Lower leg skin (tissue), 4 donors: Measurements from ENCODE around the gene KRT83. TPM values are rescaled to one million over a fixed set of nuclear protein-coding genes. Genes with fewer than 3 reads are reported as not detected.

Source experiments
- DNase-seq, 2 donors: peaks; one replicate each; pipeline ENCODE4 v3.0.0-alpha.2; 2019; ENCODE audit warnings: low spot score in 2 of 2
- H3K4me3 ChIP-seq: fragments of 200-600 bp; sonication (generic); 2 replicates; pipeline ENCODE4 v1.5.1; 2017; ENCODE audit warnings: mild to moderate bottlenecking, low read depth; ENCODE audit not compliant: poor library complexity, severe bottlenecking
- POLR2A ChIP-seq, 2 donors: fragments of 450-650 bp; IDR thresholded peaks; one replicate each; pipeline ENCODE4 v1.6.1; 2016 to 2017; ENCODE audit warnings: antibody characterized with exemption in 2 of 2, mild to moderate bottlenecking in 1 of 2, moderate library complexity in 1 of 2
- WGBS, 2 donors: methylation state at CpG; one replicate each; pipeline ENCODE4 v1.1.5; 2018; 5-methylcytosine and 5-hydroxymethylcytosine counted together
- intact Hi-C: fragments of 100-400 bp; cut with DNase I; formaldehyde crosslinking; loops from one replicate; pipeline ENCODE4 v1.15.0; 2023; ENCODE audit warnings: low total_unique reads
- total RNA-seq, 4 donors: library from RNA; depleted of rRNA; stranded (reverse); fragments of >200 nt; gene quantifications; one replicate each; pipeline ENCODE4 v1.1.0, GENCODE V29; 2016
- TF ChIP-seq, protein P1 (sequence below), 3 donors: fragments of 450-650 bp; IDR thresholded peaks; one replicate each; pipeline ENCODE4 v1.5.1; 2016; ENCODE audit warnings: antibody characterized with exemption in 3 of 3, mild to moderate bottlenecking in 3 of 3, moderate library complexity in 2 of 3

KRT83 gene
- total RNA-seq, 4 donors from 2014 or later: 2.1 to 34.7 TPM; not detected in 2

DNA sequence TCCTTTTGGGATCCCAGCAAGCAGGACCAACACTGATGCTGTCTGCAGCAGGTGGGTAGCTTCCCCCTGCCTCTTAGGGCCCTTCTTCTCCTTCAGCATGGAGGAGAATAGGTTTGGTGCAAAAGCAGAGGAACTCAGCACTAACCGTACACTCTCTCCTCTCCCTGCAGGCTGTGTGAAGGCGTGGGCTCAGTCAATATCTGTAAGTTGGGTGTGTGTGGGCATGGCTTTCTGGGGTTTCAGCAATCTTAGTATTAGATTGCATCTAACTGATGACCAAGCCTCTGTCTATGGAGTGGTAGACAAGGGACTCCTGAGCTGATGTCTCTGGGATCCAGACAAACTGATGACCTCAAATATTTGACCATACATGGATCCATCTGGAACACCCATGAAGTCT lies 31.8 kb upstream of the KRT83 start:
- no peak overlapping the region for H3K4me3 ChIP-seq
- no peak for TF ChIP-seq POLR2A (IDR thresholded peaks at IDR 0.05)
- TF ChIP-seq, protein P1, sequence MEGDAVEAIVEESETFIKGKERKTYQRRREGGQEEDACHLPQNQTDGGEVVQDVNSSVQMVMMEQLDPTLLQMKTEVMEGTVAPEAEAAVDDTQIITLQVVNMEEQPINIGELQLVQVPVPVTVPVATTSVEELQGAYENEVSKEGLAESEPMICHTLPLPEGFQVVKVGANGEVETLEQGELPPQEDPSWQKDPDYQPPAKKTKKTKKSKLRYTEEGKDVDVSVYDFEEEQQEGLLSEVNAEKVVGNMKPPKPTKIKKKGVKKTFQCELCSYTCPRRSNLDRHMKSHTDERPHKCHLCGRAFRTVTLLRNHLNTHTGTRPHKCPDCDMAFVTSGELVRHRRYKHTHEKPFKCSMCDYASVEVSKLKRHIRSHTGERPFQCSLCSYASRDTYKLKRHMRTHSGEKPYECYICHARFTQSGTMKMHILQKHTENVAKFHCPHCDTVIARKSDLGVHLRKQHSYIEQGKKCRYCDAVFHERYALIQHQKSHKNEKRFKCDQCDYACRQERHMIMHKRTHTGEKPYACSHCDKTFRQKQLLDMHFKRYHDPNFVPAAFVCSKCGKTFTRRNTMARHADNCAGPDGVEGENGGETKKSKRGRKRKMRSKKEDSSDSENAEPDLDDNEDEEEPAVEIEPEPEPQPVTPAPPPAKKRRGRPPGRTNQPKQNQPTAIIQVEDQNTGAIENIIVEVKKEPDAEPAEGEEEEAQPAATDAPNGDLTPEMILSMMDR (IDR thresholded peaks at IDR 0.05): no peak
- WGBS, 2 donors: 88 to 97% methylated on average over 2 of the region's 2 CpGs
- DNase-seq: peak in 1 of 2 donors; percentile 37
- intact Hi-C loops: no loop called here

DNA sequence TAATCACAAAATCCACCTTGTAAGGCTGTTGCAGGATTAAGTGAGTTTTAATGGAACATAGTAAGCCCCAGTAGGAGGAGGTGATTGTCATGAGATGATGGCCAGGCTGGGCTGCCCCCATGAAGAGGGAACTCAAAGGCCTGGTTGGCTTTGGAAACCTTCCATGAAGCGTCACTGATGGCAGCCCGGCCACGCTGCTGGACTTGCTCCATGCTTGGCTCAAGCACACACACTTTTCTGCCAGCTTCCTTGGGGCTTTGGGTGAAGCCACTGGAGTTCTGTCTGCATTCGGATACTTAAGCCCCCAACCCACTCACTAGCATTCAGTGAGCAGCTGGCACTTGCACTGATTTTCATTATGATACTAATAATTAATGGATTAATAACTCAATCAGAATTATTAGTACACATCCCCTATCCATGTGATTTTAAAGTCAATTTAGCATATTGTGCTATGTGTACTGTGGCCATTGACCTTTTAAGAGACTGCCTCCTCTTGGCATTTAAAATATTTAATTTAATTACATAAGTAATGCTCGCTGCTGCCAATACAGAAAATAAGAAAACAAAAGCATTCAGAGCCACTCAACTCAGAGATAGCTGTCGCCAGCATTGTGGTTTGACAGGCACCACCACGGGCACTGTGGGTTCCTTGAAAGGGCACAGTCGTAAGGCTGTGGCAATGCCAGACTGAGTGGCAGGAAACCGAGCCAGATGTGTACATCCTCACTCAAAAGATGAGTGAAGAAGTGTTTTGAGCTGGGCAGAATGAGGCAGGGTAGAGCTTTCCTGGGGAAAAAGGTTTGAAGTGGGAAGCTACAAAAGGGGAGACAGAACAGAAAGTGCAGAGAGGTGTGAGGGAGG lies 30.2 kb upstream of the KRT83 start:
- peak in 1 of 2 donors; percentile 84 for DNase-seq
- 38 to 41% methylated on average over 9 of the region's 9 CpGs for WGBS, 2 donors
- TF ChIP-seq, protein P1 (IDR thresholded peaks at IDR 0.05): no peak
- no peak for TF ChIP-seq POLR2A (IDR thresholded peaks at IDR 0.05)
- no peak overlapping the region for H3K4me3 ChIP-seq
- intact Hi-C loops: no loop called here

DNA sequence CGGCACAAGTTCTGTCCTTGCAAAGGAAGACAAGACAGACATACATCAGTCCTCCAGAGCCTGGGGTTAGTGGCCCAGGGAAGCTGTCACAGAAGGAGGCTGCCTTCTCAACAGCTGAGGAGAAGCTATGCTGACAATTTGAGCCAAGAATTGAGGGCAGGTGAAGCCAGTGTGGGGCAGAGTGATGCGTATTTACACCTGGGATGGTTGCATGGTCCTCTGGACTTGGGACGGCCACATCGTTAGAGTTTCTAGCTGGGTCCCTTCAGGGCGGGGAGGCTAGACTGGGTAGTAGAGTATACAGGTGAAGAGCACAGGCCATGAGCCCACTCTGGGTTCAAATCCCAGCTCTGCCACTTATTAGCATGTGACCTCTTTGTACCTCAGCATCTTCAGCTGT lies 29.6 kb upstream of the KRT83 start:
- TF ChIP-seq POLR2A (IDR thresholded peaks at IDR 0.05): no peak
- TF ChIP-seq, protein P1 (IDR thresholded peaks at IDR 0.05): no peak
- 90 to 94% methylated on average over 5 of the region's 5 CpGs for WGBS, 2 donors
- no peak overlapping the region for H3K4me3 ChIP-seq
- intact Hi-C loops: no loop called here
- DNase-seq: peak in 1 of 2 donors; percentile 75

DNA sequence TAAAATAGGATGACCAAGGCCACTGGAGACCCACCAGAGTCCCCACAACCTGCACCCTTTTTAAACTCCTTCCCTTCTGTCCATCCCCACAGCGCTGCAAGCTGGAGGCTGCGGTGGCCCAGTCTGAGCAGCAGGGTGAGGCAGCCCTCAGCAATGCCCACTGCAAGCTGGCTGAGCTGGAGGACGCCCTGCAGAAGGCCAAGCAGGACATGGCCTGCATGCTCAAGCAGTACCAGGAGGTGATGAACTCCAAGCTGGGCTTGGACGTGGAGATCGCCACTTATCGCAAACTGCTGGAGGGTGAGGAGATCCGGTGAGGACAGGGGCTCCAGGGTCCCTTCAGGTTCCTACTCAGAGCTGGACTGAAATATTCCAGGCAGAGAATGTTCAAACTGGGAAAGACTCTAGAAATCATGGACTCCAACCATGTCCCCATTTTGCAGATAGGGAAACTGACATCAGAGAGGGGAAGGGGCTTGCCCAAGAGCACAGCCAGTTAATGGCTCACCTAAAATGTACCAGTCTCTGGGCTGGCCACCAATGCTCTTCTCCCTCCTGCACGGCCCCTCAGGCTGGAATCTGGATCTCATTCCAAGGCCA lies 28.9 kb upstream of the KRT83 start:
- TF ChIP-seq, protein P1 (IDR thresholded peaks at IDR 0.05): no peak
- intact Hi-C loops: no loop called here
- 94% methylated on average over 8 of the region's 8 CpGs for WGBS, 2 donors
- H3K4me3 ChIP-seq: no peak overlapping the region
- peak in 1 of 2 donors; percentile 57 for DNase-seq

DNA sequence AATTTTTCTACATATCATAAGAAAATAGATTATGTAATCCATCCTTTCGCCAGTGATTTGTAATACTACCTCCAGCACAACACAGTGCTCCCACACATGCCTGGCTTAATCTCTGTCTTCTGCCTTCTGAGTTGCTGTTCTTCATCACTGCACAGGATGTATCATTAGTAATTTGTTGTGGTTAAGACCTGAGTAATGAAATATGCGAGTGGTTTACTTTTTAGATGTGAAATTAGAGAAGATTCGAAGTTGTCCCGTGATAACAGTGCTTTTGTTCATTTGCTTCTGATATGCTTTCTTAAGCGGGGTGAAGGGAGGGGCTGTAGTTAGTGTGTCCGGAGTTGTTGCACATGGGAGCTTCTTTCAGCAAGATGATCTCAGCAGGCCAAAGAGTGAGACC lies 28.0 kb upstream of the KRT83 start:
- peak in 1 of 2 donors; percentile 5 for DNase-seq
- no peak overlapping the region for H3K4me3 ChIP-seq
- no peak for TF ChIP-seq POLR2A (IDR thresholded peaks at IDR 0.05)
- TF ChIP-seq, protein P1 (IDR thresholded peaks at IDR 0.05): no peak
- 73 to 82% methylated on average over 6 of the region's 6 CpGs for WGBS, 2 donors
- intact Hi-C loops: no loop called here
